ENCODE results near the gene VGLL2.
"Not testable (repeated sequence)": the region's sequence is repeated elsewhere in the genome, so short reads cannot be mapped to it uniquely, and the experiment has no call there.

VGLL2 gene, protein sequence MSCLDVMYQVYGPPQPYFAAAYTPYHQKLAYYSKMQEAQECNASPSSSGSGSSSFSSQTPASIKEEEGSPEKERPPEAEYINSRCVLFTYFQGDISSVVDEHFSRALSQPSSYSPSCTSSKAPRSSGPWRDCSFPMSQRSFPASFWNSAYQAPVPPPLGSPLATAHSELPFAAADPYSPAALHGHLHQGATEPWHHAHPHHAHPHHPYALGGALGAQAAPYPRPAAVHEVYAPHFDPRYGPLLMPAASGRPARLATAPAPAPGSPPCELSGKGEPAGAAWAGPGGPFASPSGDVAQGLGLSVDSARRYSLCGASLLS

DNA sequence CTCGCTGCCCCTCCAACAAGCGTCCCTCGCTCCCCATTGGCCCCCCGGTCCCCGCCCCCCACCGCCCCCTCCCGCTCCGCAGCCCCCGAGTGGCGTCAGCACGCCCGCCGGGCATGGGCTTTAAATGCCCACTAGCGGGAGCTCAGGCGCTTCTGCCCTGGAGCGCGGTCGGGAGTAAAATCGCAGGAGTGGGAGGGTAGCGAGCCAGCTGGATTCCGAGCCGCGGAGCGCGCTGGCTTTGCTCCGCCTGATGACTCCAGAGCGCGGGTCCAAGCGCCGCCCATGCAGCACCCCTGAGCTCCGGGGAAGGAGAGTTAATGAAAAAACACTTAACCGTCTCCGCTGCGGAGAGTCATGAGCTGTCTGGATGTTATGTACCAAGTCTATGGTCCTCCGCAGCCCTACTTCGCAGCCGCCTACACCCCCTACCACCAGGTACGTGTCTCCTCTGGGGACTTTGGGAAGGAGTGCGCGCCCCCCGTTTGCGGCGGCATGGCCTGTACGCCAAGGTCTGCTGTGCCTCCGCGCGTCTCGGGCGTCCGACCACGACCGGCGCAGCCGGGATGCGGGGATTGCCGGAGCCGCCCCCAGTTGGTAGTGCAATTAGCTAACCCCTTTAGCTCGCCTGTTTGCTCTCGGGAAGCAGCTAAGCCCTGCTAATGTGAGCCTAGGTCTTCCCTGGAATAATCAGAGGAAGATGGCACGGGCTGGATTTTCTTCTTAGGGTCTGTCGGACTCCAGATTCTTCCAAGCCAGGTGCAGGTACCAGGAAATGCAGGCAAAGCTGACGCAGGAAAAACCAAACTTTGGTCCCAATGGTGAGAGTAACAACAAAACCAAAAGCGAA, at the start of gene VGLL2:
TSS of gene VGLL2 (plus strand) at position 149 of the 847 bp plus-strand sequence. CDS start at position 355, 206 bp downstream.
- no peak for DNase-seq

DNA sequence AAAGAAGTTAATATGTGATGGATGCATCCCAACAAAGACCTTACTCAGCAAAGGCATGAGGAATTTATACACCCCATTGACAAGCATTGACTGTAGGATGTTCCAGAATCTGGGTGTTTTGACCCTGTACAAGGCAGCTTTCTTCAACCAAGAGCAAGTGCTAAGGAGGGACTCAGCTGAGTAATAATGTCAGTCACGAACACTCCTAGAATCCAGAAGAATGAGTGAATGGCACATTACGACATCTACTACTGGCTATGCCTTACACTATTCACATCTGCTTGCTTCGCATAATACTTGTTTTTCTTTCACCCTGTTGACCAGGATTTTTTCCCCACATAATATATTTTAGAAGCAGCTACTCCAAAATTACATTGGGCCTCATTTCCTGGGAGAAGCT, 42.5 kb upstream of the VGLL2 start:
- no peak for DNase-seq

DNA sequence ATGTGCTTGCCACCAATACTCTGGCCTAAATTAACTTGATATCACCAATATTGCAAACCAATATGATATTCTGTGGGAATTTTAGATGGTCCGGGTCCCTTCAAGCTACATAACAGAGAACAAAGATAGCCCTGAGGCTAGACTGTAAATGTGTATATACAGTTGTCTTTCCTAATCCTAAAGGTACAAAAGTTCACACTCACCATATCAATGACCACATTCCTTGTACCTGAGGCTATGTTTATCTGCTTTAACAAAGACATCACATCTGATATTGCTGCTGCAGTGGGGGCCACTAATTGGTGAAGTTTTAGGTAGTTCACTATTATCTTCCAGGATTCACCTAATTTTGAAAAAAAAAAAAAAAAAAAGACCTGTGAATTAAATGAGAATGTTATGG, 38.6 kb upstream of the VGLL2 start:
- DNase-seq, result no peak

DNA sequence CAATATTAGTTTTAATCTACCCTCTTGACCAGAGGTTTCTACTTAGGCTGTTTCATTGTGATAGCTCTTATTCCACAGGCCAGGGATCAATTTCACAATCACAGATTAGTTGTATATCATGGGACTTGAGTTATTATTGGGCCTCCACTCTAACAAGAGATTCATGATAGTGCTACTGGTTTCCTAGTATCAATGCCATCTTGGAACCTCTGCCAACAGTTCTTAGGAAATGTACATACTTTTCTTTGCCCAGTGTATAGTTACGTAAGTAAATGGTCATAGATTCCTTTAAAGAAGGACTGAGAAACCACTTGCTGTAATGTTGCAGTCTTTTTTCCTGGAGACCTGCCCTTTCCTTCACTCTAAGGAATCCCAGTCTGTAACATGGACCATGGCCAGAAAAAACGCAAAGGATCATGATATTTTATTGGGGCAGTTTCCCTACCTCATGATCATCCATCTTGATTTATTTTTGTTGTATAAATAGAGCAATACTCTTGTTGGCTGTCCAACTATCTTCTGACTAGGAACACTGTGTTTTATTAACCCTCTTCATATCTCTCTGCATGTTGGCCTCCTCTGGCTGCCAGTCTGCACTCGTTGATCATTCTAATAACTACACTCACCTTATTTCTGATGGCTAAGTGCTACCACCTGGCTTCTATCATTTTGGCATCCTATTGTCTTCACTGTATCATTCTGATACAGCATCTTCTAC, 38.0 kb upstream of the VGLL2 start:
- DNase-seq, result no peak

- DNase-seq, result no peak
Observed at GRCh38 chr6:117228202-117228601, 37.2 kb upstream of the VGLL2 start.

- DNase-seq, result no peak
Observed at GRCh38 chr6:117229870-117230269, 35.5 kb upstream of the VGLL2 start.

- DNase-seq, result no peak
Observed at GRCh38 chr6:117231466-117231865, 33.9 kb upstream of the VGLL2 start.

DNA sequence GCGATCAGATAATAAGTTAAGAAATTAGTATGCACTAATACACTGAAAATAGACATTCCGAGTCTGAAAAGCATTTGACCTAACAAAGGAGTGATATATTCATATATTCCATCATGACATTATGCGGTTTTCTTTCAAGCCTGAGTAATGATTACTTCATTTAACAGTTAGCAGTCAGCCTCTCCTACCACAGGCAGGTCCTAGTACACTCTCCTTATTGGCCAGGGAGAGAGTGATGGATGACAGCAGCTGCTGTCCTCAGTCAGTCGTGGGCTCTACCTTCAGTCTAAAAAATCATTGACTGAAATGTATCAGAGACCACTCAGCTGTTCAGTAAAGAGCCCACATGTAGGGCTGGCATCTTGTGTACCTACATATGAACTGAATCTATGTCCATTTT, 33.2 kb upstream of the VGLL2 start:
- DNase-seq, result no peak

DNA sequence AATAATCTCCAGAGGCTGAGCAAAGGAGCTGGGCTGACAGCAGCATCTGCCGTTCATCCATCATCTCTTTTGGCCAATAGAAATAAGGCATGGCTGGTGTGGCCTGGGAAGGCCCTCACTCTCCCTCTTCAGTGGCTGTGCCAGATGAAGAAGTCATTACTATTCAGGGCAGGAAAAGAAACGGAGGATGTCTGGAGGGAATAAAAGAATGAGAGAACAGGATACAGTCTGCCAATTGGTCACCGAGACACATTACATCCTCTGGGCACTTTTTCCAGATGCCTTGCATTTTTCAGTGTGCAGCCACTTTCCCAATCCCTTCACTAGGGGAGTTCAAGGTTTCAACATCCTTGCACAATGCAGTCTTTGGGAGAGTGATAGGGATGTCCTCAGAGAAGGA, 32.2 kb upstream of the VGLL2 start:
- no peak for DNase-seq

DNA sequence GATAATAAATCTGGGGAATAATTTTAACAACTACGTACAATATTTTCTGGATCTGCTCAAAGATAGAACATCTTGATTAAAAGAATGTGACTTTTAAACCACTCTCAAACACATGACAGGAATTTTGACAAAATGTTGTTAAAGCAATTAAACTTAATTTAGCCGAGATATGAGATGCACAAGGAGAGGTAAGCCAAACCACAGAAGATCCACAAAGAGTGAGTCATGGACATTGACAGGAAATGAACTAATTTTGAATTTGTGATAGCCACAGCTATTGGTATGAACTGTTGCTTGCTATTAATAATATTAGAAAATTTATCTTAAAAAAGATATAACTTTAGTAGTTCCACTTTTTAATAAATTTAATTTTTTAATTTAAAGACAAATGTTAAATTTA, 27.8 kb upstream of the VGLL2 start:
- DNase-seq, result no peak

GRCh38 chr6:117244571-117244970, 20.8 kb upstream of the VGLL2 start:
- not testable (repeated sequence) for DNase-seq

DNA sequence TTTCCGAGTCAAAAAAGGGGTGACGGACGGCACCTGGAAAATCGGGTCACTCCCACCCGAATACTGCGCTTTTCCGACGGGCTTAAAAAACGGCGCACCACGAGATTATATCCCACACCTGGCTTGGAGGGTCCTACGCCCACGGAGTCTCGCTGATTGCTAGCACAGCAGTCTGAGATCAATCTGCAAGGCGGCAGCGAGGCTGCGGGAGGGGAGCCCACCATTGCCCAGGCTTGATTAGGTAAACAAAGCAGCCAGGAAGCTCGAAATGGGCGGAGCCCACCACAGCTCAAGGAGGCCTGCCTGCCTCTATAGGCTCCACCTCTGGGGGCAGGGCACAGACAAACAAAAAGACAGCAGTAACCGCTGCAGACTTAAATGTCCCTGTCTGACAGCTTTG, 20.4 kb upstream of the VGLL2 start:
- DNase-seq, result not testable (repeated sequence)

GRCh38 chr6:117253785-117254184, 11.6 kb upstream of the VGLL2 start:
- DNase-seq, result no peak

GRCh38 chr6:117262799-117263198, 2.6 kb upstream of the VGLL2 start:
- DNase-seq, result no peak

DNA sequence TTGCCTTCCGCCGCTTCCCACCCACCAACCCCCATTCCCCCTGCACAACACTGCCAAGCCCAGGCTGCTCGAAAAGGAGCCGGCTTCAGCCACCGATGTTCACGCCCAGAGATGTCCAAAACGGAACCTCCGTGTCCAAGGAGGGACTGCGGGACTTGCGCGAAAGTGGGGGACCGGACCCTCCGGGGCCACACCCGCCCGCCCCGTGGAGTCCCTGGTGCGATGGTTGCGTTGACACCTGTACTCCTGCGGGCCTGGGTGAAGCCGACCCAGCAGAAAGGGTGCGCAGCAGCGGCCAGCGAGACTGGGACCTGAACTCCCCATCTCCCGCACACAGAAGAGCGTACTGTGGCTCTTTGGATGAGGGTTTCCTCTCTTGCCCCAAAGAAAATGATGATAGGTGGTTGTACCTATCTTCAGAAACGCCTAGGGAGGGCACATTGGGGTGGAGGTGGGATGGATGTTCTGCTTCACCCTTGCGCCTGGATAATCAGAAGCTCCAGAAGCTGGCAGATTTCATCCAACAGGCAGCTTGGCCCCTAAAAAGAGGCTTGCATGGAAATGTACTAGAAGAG, 1.9 kb upstream of the VGLL2 start:
- no peak for DNase-seq

- no peak for DNase-seq
Observed at GRCh38 chr6:117264369-117264691, 1.0 kb upstream of the VGLL2 start.

- DNase-seq, result no peak
Observed at GRCh38 chr6:117264692-117265409, 507 bp upstream of the VGLL2 start.

- DNase-seq, result no peak
Observed at GRCh38 chr6:117266257-117267053, 1.1 kb downstream of the VGLL2 start.

DNA sequence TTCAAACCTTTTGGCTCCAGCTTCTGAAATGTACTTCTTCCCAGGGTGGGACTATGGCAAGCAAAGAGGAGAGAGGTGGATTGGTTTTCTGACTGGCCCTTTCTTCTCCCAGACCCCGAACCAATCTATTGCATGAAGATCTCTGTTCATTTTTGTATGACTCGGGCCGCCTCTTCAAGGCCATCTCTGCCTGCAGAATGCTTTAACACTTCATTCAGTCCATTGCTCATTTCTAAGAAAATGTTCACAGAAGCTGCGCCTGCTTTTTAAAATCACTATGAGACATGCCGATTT, 1.6 kb downstream of the VGLL2 start:
- DNase-seq, result no peak

DNA sequence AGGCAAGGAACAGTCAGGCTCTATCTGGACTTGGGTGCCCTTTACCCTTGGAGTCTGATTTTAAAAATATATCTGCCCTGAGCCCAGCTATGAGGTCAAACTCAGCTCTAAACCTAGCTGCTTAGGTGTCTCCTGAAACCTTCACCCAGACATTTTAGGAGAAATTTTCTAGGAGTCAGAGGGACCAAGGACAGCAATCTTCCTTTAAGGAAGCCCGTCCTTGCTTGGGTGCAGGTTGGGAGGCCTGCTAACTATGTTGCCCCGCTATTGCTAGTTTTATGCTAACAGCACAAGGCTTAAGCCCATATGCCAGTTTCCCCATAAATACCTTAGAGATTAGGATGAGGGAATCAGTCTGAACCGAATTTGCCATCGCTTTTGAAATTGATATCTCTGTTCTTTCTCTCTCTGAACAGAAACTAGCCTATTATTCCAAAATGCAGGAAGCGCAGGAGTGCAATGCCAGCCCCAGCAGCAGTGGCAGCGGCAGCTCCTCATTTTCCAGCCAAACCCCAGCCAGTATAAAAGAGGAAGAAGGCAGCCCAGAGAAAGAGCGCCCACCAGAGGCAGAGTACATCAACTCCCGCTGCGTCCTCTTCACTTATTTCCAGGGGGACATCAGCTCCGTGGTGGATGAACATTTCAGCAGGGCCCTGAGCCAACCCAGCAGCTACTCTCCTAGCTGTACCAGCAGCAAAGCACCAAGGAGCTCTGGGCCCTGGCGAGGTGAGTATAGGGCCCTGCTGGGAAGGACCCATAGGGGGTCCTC, 2.6 kb downstream of the VGLL2 start:
- no peak for DNase-seq

DNA sequence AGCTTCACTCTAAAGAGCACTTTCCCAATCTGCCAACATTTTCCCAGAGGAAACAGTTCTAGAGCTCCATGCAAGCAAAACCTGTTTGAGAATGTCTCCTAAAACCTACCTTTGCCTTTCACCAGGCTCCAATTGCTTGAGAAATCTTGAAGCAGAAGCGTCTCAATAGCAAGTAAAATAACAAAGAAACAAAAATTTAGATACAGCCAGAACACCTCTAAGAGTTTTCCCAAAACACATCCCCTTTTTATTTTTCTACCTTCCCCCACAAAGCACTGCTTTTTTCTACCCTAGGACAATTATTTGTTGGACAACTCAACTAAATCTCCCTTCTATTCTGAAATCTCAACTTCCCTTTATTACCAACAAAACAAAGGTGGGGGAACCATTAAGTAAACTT, 3.6 kb downstream of the VGLL2 start:
- DNase-seq, result no peak
